ENCODE data around the gene LILRA6.

DNA sequence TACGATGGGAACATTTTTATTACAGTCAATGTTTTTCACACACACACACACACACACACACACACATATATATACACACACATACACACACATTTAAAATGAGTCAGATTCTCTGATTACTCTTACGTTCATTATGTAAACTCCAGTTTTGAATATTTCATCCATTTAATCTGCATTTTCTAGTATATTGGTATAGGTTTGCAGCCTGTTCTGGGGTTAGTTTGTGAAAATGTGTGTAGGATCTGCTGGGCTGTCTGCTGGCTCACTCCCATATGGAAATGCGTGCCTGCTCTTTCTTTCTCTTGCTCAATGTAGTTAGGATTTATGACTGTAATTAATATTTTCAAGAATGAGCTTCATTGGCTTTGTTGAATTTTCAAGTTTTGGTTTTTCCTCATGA is 31.2 kb upstream of the LILRA6 start:
- TF ChIP-seq, protein P1, sequence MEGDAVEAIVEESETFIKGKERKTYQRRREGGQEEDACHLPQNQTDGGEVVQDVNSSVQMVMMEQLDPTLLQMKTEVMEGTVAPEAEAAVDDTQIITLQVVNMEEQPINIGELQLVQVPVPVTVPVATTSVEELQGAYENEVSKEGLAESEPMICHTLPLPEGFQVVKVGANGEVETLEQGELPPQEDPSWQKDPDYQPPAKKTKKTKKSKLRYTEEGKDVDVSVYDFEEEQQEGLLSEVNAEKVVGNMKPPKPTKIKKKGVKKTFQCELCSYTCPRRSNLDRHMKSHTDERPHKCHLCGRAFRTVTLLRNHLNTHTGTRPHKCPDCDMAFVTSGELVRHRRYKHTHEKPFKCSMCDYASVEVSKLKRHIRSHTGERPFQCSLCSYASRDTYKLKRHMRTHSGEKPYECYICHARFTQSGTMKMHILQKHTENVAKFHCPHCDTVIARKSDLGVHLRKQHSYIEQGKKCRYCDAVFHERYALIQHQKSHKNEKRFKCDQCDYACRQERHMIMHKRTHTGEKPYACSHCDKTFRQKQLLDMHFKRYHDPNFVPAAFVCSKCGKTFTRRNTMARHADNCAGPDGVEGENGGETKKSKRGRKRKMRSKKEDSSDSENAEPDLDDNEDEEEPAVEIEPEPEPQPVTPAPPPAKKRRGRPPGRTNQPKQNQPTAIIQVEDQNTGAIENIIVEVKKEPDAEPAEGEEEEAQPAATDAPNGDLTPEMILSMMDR (IDR thresholded peaks at IDR 0.05 in 2 of 3, conservative IDR thresholded peaks at IDR 0.05 in 1 of 3; ENCODE audit: control insufficient read depth in 2 of 3, extremely low read depth in 1 of 3, insufficient read depth in 1 of 3, low read depth in 3 of 3, low read length in 3 of 3), result no peak
- TF ChIP-seq ZNF274 (IDR thresholded peaks at IDR 0.05; ENCODE audit: insufficient read depth, insufficient read length) (no peak), EP300 (IDR thresholded peaks at IDR 0.05; ENCODE audit: borderline replicate concordance in 1 of 2, control insufficient read depth in 1 of 2, low read depth in 2 of 2, low read length in 2 of 2) (no peak)
